ENCODE data around the gene RASSF1. TPM values are rescaled to one million over a fixed set of nuclear protein-coding genes. Genes with fewer than 3 reads are reported as not detected.

The RASSF1 gene
- total and polyA plus RNA-seq, 2 of the 13 experiments (the other 11 are each of a cell fraction or from before 2014, with no cell fraction given) = 10.2 to 27.5 TPM

DNA sequence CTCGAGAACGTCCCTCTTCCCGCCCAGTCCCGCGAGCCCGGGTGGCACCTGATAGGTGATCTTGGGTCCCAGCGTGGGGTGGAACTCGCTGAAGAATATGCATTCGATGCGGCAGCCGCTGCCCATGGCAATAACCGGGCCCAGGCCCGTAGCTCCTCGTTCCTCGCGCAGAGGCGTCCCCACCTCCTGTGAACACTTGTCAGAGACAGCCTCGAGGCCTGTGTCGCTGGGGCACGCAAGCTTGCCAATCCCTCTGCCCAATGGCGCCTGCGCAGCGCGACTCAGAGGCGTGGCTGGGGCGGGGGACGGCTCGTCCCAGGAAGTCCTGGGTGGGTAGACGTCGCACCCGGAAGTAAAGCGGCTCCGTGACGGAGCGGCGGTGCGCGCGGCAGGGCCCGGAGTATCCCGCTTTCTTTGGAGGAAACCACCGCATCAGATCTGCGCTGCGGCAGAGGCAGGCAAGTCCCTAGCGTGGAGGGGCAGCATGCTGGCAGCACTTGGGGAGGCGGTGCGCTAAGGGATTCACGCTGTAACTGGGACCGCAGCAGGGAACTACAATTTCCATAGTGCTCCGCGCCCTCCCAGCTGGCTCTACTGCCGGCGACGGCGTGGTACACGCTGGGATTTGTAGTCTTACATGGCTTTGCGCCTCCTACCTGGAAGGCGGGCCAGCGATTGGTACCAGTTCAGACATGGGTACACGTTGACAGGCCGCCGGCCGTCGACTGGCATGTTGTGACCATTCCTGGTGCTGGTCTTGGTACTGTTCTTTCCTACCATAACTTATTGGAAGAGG is 10.1 kb upstream of the RASSF1 start, which contains the start of the genes CYB561D2 and NPRL2 (continued):
- TF ChIP-seq, protein P1, sequence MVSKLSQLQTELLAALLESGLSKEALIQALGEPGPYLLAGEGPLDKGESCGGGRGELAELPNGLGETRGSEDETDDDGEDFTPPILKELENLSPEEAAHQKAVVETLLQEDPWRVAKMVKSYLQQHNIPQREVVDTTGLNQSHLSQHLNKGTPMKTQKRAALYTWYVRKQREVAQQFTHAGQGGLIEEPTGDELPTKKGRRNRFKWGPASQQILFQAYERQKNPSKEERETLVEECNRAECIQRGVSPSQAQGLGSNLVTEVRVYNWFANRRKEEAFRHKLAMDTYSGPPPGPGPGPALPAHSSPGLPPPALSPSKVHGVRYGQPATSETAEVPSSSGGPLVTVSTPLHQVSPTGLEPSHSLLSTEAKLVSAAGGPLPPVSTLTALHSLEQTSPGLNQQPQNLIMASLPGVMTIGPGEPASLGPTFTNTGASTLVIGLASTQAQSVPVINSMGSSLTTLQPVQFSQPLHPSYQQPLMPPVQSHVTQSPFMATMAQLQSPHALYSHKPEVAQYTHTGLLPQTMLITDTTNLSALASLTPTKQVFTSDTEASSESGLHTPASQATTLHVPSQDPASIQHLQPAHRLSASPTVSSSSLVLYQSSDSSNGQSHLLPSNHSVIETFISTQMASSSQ (IDR thresholded peaks at IDR 0.05; ENCODE audit: low read depth) = 0 out of 2 replicates have a peak, but pooled peaks have one; percentile 18
- TF ChIP-seq, protein P1 (CRISPR knock-in tag; IDR thresholded peaks at IDR 0.05; ENCODE audit: borderline replicate concordance) = no peak; the same call in 1 of the 2 replicates
- TF ChIP-seq, protein P2, sequence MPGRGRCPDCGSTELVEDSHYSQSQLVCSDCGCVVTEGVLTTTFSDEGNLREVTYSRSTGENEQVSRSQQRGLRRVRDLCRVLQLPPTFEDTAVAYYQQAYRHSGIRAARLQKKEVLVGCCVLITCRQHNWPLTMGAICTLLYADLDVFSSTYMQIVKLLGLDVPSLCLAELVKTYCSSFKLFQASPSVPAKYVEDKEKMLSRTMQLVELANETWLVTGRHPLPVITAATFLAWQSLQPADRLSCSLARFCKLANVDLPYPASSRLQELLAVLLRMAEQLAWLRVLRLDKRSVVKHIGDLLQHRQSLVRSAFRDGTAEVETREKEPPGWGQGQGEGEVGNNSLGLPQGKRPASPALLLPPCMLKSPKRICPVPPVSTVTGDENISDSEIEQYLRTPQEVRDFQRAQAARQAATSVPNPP (CRISPR knock-in tag; IDR thresholded peaks at IDR 0.05) = peak; percentile 97
- TF ChIP-seq ZNF431 (CRISPR knock-in tag; IDR thresholded peaks at IDR 0.05; ENCODE audit: borderline replicate concordance, low read depth) (peak; percentile 72), ZNF329 (CRISPR knock-in tag; IDR thresholded peaks at IDR 0.05; ENCODE audit: low read depth) (peak; percentile 76), ZNF232 (CRISPR knock-in tag; IDR thresholded peaks at IDR 0.05; ENCODE audit: borderline replicate concordance) (peak; percentile 97), ZNF619 (CRISPR knock-in tag; IDR thresholded peaks at IDR 0.05) (peak; percentile 82), PRMT3 (CRISPR knock-in tag; IDR thresholded peaks at IDR 0.05; ENCODE audit: borderline replicate concordance, low read depth) (no peak), WIZ (CRISPR knock-in tag; IDR thresholded peaks at IDR 0.05) (peak; percentile 77; the same call in 1 of the 2 replicates), TOE1 (CRISPR knock-in tag; IDR thresholded peaks at IDR 0.05) (no peak; the same call in 1 of the 2 replicates), RAD51 (IDR thresholded peaks at IDR 0.05; ENCODE audit: borderline replicate concordance) (no peak), TCF7L2 (IDR thresholded peaks at IDR 0.05; ENCODE audit: low read depth, low read length) (no peak), ESRRA (CRISPR knock-in tag; IDR thresholded peaks at IDR 0.05; ENCODE audit: low read depth) (no peak; the same call in 1 of the 2 replicates), HDAC1 (CRISPR knock-in tag; IDR thresholded peaks at IDR 0.05) (peak; percentile 94), KMT2A (CRISPR knock-in tag; IDR thresholded peaks at IDR 0.05) (peak; percentile 55; the same call in 1 of the 2 replicates), MLLT10 (CRISPR knock-in tag; IDR thresholded peaks at IDR 0.05) (no peak), MEIS2 (CRISPR knock-in tag; IDR thresholded peaks at IDR 0.05) (peak; percentile 79), ZNF468 (CRISPR knock-in tag; IDR thresholded peaks at IDR 0.05) (no peak), HCFC1 (IDR thresholded peaks at IDR 0.05; ENCODE audit: low read depth, low read length) (peak; percentile 98), ZFP90 (CRISPR knock-in tag; IDR thresholded peaks at IDR 0.05; ENCODE audit: borderline replicate concordance) (peak; percentile 41; the same call in 1 of the 2 replicates), KLF12 (CRISPR knock-in tag; IDR thresholded peaks at IDR 0.05; ENCODE audit: borderline replicate concordance) (peak; percentile 78; the same call in 1 of the 2 replicates), KAT7 (CRISPR knock-in tag; IDR thresholded peaks at IDR 0.05; ENCODE audit: borderline replicate concordance) (no peak)
- TF ChIP-seq, protein P3, sequence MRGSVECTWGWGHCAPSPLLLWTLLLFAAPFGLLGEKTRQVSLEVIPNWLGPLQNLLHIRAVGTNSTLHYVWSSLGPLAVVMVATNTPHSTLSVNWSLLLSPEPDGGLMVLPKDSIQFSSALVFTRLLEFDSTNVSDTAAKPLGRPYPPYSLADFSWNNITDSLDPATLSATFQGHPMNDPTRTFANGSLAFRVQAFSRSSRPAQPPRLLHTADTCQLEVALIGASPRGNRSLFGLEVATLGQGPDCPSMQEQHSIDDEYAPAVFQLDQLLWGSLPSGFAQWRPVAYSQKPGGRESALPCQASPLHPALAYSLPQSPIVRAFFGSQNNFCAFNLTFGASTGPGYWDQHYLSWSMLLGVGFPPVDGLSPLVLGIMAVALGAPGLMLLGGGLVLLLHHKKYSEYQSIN (CRISPR knock-in tag; IDR thresholded peaks at IDR 0.05; ENCODE audit: borderline replicate concordance) = no peak
